ENCODE data around the gene SEC14L1.

The SEC14L1 gene

DNA sequence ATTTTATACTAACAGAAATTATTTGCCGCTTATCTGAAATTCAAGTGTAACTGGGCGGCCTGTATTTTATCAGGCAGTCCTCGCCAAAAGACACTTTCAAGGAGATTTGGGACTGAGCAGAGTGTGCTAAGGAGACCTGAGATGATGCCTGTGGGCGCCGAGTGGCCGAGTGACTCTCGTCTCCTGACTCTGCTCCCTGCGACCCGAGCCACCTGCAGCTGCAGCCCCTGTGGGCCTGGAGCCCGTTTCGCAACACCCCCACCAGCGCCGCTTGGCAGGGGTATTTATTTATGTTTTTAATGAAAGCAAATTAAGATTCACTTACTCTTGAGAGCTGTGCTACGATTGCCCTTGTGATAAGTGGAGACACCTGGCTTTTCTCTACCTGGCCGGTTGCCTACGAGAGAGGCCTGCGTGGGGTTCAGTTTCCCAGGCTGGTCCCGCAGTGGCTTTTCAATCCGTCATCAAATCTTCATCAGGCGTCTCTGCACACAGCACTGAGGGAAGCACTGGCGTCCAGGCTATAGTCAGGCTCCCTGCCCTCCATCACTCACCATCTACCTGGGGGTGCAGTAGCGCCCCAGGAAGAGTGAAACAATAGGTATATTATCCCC, 124.0 kb downstream of the SEC14L1 start:
- TF ChIP-seq, protein P1, sequence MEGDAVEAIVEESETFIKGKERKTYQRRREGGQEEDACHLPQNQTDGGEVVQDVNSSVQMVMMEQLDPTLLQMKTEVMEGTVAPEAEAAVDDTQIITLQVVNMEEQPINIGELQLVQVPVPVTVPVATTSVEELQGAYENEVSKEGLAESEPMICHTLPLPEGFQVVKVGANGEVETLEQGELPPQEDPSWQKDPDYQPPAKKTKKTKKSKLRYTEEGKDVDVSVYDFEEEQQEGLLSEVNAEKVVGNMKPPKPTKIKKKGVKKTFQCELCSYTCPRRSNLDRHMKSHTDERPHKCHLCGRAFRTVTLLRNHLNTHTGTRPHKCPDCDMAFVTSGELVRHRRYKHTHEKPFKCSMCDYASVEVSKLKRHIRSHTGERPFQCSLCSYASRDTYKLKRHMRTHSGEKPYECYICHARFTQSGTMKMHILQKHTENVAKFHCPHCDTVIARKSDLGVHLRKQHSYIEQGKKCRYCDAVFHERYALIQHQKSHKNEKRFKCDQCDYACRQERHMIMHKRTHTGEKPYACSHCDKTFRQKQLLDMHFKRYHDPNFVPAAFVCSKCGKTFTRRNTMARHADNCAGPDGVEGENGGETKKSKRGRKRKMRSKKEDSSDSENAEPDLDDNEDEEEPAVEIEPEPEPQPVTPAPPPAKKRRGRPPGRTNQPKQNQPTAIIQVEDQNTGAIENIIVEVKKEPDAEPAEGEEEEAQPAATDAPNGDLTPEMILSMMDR (IDR thresholded peaks at IDR 0.05; ENCODE audit: low read depth, low read length): no peak
- TF ChIP-seq, protein P2, sequence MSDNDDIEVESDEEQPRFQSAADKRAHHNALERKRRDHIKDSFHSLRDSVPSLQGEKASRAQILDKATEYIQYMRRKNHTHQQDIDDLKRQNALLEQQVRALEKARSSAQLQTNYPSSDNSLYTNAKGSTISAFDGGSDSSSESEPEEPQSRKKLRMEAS (IDR thresholded peaks at IDR 0.05; ENCODE audit: low read depth, low read length): no peak
- TF ChIP-seq POLR2A (IDR thresholded peaks at IDR 0.05; ENCODE audit: extremely low read depth, insufficient read length) (no peak), MYC (IDR thresholded peaks at IDR 0.05; ENCODE audit: low read depth, low read length) (no peak)
- DNase-seq (ENCODE audit: low read depth): no peak
- no peak overlapping the region for H3K4me3 ChIP-seq (ENCODE audit: low read depth, low read length)

DNA sequence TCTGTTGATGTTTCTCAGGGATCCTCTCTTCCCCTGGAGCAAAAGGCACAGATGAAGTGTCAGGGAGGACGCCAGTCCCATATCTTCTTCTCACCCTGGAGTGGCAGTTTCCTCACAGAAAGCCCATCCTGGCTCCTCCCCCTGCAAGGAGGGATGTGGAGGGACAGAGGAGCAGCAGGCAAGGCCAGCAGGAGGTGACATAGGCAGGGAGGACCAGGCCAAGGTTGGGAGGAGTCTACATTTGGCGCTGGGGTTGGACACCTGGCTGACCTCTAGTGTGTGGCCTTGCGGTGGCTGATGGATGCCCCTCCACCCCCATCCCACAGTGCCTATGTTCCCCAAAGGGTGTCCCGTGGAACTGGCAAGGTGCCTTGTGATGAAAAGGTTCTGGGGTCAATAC, 125.4 kb downstream of the SEC14L1 start:
- no peak overlapping the region for H3K4me3 ChIP-seq (ENCODE audit: low read depth, low read length)
- DNase-seq (ENCODE audit: low read depth): no peak
- TF ChIP-seq, protein P1 (IDR thresholded peaks at IDR 0.05; ENCODE audit: low read depth, low read length): no peak
- TF ChIP-seq, protein P2 (IDR thresholded peaks at IDR 0.05; ENCODE audit: low read depth, low read length): no peak
- TF ChIP-seq POLR2A (IDR thresholded peaks at IDR 0.05; ENCODE audit: extremely low read depth, insufficient read length) (no peak), MYC (IDR thresholded peaks at IDR 0.05; ENCODE audit: low read depth, low read length) (no peak)

Data from NB4 (cell line).